OCI-LY3 (cell line): Measurements from ENCODE around the gene ZMYM5.
A peak's percentile ranks its signal among the peaks of the same experiment; 100 is the strongest.
"Not testable (repeated sequence)": the region's sequence is repeated elsewhere in the genome, so short reads cannot be mapped to it uniquely, and the experiment has no call there.

ENCODE experiments used
- H2AFZ ChIP-seq: fragments of 200-600, 300-600 bp; shearing (Covaris generic); 2 replicates; pipeline ENCODE4 v1.6.0; 2014; ENCODE audit warnings: antibody characterized with exemption, low read depth, low read length
- H3K27ac ChIP-seq: fragments of 200-600, 300-600 bp; sonication (generic); 2 replicates; pipeline ENCODE4 v1.5.1; 2014; ENCODE audit warnings: mild to moderate bottlenecking, low read length, moderate library complexity, mixed read lengths
- H3K27me3 ChIP-seq: fragments of 200-600, 300-600 bp; sonication (generic); 2 replicates; pipeline ENCODE4 v1.6.1; 2014; ENCODE audit warnings: low read depth, low read length, mixed read lengths
- H3K36me3 ChIP-seq: fragments of 200-600, 300-600 bp; sonication (generic); replicated peaks from 2 replicates; pipeline ENCODE3; 2014; ENCODE audit warnings: low read depth, low read length, mixed read lengths
- H3K4me1 ChIP-seq: fragments of 300-600, 200-600 bp; sonication (generic); 2 replicates; pipeline ENCODE4 v1.6.1; 2014; ENCODE audit warnings: low read length, mixed read lengths
- H3K4me2 ChIP-seq: fragments of 200-600, 300-600 bp; sonication (generic); 2 replicates; pipeline ENCODE4 v1.6.1; 2014; ENCODE audit warnings: low read length, mixed read lengths
- H3K4me3 ChIP-seq: fragments of 300-600, 200-600 bp; sonication (generic); 2 replicates; pipeline ENCODE4 v1.5.1; 2014; ENCODE audit warnings: antibody characterized with exemption, mild to moderate bottlenecking, low read length, moderate library complexity
- H3K79me2 ChIP-seq: fragments of 300-600, 200-600 bp; shearing (Covaris generic); 2 replicates; pipeline ENCODE4 v1.6.1; 2014; ENCODE audit warnings: mild to moderate bottlenecking, low read length, mixed read lengths
- H3K9ac ChIP-seq: fragments of 300-600, 200-600 bp; shearing (Covaris generic); 2 replicates; pipeline ENCODE4 v1.6.0; 2014; ENCODE audit warnings: mild to moderate bottlenecking, low read length, moderate library complexity
- H3K9me3 ChIP-seq: fragments of 200-600, 300-600 bp; shearing (Covaris generic); 2 replicates; pipeline ENCODE4 v1.6.1; 2014; ENCODE audit warnings: low read length, mixed read lengths; ENCODE audit not compliant: insufficient read depth
- H4K20me1 ChIP-seq: fragments of 200-600, 300-600 bp; sonication (generic); 2 replicates; pipeline ENCODE4 v1.6.1; 2016; ENCODE audit warnings: low read length, mixed read lengths; ENCODE audit not compliant: insufficient read depth
- EZH2phosphoT487 ChIP-seq: fragments of 200-600 bp; shearing (Covaris generic); IDR thresholded peaks from 2 replicates; pipeline ENCODE4 v1.6.1; 2018; ENCODE audit warnings: antibody characterized with exemption, mixed run types, low read depth
- TF ChIP-seq, protein P1 (sequence below): fragments of 200-600, 300-600 bp; sonication (generic); IDR thresholded peaks from 2 replicates; pipeline ENCODE4 v1.5.1; 2014; ENCODE audit warnings: antibody characterized with exemption, low read length, low read depth

ZMYM5 gene

DNA sequence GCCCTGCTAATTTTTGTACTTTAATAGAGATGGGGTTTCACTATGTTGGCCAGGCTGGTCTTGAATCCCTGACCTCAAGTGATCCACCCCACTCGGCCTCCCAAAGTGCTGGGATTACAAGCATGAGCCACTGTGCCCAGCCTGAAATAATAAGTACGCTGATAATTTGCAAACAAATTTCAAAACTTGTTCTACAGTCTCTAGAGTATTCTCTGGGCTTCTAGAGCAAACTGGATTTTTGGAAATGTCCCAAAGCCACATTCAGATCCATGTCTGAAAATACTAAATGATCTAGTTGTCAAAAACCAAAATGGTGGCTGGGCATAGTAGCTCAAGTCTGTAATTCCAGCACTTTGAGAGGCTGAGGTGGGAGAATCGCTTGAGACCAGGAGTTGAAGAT, 40.8 kb downstream of the ZMYM5 start:
- H3K27me3 ChIP-seq, result no peaks in the 10 kb centered on the region
- peaks cover 30% of the 10 kb centered on the region for H3K36me3 ChIP-seq
- no peaks in the 10 kb centered on the region for H3K4me1 ChIP-seq
- H3K4me3 ChIP-seq, result no peak overlapping the region
- no peaks in the 10 kb centered on the region for H3K9me3 ChIP-seq
- no peaks in the 10 kb centered on the region for H3K79me2 ChIP-seq
- H4K20me1 ChIP-seq, result 0 out of 2 replicates have a peak, but pooled peaks cover 4% of the 10 kb centered on the region
- H3K9ac ChIP-seq, result no peak overlapping the region
- H3K4me2 ChIP-seq, result no peak overlapping the region
- no peak overlapping the region for H2AFZ ChIP-seq
- TF ChIP-seq, protein P1, sequence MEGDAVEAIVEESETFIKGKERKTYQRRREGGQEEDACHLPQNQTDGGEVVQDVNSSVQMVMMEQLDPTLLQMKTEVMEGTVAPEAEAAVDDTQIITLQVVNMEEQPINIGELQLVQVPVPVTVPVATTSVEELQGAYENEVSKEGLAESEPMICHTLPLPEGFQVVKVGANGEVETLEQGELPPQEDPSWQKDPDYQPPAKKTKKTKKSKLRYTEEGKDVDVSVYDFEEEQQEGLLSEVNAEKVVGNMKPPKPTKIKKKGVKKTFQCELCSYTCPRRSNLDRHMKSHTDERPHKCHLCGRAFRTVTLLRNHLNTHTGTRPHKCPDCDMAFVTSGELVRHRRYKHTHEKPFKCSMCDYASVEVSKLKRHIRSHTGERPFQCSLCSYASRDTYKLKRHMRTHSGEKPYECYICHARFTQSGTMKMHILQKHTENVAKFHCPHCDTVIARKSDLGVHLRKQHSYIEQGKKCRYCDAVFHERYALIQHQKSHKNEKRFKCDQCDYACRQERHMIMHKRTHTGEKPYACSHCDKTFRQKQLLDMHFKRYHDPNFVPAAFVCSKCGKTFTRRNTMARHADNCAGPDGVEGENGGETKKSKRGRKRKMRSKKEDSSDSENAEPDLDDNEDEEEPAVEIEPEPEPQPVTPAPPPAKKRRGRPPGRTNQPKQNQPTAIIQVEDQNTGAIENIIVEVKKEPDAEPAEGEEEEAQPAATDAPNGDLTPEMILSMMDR, result no peak
- no peak for TF ChIP-seq EZH2phosphoT487
- H3K27ac ChIP-seq, result no peak overlapping the region

DNA sequence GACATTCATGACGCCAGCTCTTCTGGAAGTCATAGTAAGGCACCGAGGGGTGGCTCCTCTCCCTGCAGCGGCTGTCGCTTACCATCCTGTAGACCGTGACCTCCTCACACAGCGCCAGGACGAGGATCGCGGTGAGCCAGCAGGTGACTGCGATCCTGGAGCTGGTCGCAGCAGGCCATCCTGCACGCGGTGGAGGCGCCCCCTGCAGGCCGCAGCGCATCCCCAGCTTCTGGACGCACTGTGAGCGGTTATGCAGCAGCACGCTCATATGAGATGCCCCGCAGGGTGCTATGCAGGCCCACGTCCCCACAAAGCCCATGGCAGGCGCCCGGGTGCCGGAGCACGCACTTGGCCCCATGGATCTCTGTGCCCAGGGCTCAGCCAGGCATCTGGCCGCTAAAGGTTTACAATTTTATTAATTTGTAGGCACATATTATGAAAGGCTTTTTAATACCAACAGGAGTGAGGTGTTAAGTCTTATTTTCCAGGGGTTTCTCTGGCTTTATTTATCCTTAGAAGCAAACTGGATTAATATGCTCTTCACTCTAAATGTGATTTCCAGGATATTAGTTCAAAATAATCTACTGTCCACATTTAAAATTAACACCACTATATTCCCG, 45.1 kb downstream of the ZMYM5 start:
- TF ChIP-seq, protein P1, result peak; percentile 64
- no peak for TF ChIP-seq EZH2phosphoT487
- H3K9me3 ChIP-seq, result no peaks in the 10 kb centered on the region

DNA sequence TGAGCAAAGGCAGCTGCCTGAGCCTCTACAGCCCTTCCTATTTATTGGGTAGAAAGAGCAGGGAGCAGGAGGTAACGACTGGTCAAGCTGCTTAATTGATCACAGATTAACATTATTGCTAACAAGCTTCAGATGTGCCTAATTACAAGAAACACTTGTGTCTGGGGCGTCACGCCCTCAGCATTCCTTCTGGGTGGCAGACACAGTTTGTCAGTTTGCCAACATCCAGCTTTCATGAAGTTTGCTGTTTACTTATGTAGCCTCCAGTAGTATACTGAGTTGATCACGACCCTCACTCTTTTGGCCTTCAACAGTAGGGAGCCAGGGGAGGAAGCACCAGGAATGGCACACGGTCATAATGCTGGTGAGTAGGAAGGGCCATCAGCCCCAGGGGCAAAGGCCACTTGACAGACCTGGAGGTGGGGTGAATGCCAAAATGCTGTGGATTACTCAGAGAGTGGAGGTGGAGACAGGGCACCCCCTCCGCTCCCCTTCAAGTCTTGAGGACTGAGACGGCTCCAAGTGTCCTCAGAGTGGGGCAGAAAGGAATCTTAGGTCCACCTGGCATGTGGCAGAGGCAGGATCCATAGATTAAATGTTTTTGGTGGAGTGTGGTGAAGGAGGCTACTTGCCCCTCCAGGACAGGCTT, 45.8 kb downstream of the ZMYM5 start:
- Histone ChIP-seq H3K27me3 (no peaks in the 10 kb centered on the region), H3K36me3 (peaks cover 26% of the 10 kb centered on the region), H3K9me3 (no peaks in the 10 kb centered on the region), H3K79me2 (no peaks in the 10 kb centered on the region), H3K27ac (no peak overlapping the region), H3K4me3 (no peak overlapping the region), H3K4me1 (no peaks in the 10 kb centered on the region), H3K4me2 (no peak overlapping the region), H4K20me1 (0 out of 2 replicates have a peak, but pooled peaks cover 4% of the 10 kb centered on the region), H3K9ac (no peak overlapping the region), H2AFZ (no peak overlapping the region)
- TF ChIP-seq EZH2phosphoT487, result no peak
- TF ChIP-seq, protein P1, result no peak

More for the DNA sequence above, 45.1 kb downstream of the ZMYM5 start:
- Histone ChIP-seq H3K9ac (no peak overlapping the region), H4K20me1 (0 out of 2 replicates have a peak, but pooled peaks cover 4% of the 10 kb centered on the region), H2AFZ (no peak overlapping the region), H3K79me2 (no peaks in the 10 kb centered on the region), H3K4me3 (no peak overlapping the region), H3K27ac (no peak overlapping the region), H3K27me3 (no peaks in the 10 kb centered on the region), H3K36me3 (peaks cover 28% of the 10 kb centered on the region), H3K4me2 (no peak overlapping the region), H3K4me1 (no peaks in the 10 kb centered on the region)

DNA sequence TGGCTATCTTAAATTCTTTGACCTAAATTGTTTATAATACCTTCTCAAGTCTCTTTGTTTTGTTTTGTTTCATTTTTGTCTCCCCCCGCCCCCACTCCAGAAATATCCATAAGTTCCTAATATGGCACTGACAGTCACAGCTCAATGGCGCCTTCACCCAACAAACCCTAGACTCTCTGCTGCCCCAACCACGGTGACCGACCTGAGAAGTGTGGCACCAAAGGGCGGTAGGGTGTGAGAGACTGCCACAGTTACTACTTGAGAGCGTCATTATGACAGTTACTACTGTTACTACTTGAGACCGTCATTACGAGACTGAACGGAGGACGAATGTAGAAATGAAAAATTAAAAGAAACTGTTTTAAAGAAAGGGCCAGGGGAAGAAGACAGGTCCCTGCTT, 46.3 kb downstream of the ZMYM5 start:
- no peaks in the 10 kb centered on the region for H3K4me1 ChIP-seq
- H3K9me3 ChIP-seq, result no peaks in the 10 kb centered on the region
- peaks cover 28% of the 10 kb centered on the region for H3K36me3 ChIP-seq
- H3K27me3 ChIP-seq, result no peaks in the 10 kb centered on the region
- no peak for TF ChIP-seq EZH2phosphoT487
- TF ChIP-seq, protein P1, result no peak
- H3K4me2 ChIP-seq, result no peak overlapping the region
- H2AFZ ChIP-seq, result no peak overlapping the region
- H3K27ac ChIP-seq, result no peak overlapping the region
- no peaks in the 10 kb centered on the region for H3K79me2 ChIP-seq
- H3K4me3 ChIP-seq, result no peak overlapping the region
- no peak overlapping the region for H3K9ac ChIP-seq
- 0 out of 2 replicates have a peak, but pooled peaks cover 4% of the 10 kb centered on the region for H4K20me1 ChIP-seq

DNA sequence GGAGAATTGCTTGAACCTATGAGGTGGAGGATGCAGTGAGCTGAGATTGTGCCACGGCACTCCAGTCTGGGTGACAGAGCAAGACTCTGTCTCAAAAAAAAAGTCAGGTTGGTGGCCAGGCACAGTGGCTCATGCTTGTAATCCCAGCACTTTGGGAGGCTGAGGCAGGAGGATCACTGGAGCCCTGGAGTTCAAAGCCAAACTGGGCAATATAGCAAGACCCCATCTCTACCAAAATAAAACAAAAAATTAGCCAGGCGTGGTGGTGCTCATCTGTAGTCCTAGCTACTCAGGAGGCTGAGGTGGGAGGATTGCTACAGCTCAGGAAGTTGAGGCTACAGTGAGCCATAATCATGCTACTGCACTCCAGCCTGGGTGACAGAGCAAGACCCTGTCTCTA, 47.6 kb downstream of the ZMYM5 start:
- not testable (repeated sequence) for H2AFZ ChIP-seq, H3K4me1 ChIP-seq, H3K27me3 ChIP-seq, H3K9me3 ChIP-seq, H4K20me1 ChIP-seq, H3K79me2 ChIP-seq, H3K4me3 ChIP-seq, H3K27ac ChIP-seq, H3K4me2 ChIP-seq, H3K9ac ChIP-seq
- peaks cover 33% of the 10 kb centered on the region for H3K36me3 ChIP-seq
